Astrocyte (in vitro differentiated cells and primary cell): ENCODE measurements around the gene ANGPTL8.

Experiments used
- EZH2 ChIP-seq: IDR thresholded peaks from 2 replicates; pipeline ENCODE4 v1.6.1; 2012; ENCODE audit warnings: mild to moderate bottlenecking, low read length, inconsistent platforms; ENCODE audit not compliant: insufficient read depth
- TF ChIP-seq, protein P1 (sequence below): IDR thresholded peaks from 2 replicates; pipeline ENCODE4 v1.5.1; 2011; ENCODE audit warnings: low read depth, mild to moderate bottlenecking, inconsistent platforms, low read length, moderate library complexity; ENCODE audit not compliant: insufficient read depth

DNA sequence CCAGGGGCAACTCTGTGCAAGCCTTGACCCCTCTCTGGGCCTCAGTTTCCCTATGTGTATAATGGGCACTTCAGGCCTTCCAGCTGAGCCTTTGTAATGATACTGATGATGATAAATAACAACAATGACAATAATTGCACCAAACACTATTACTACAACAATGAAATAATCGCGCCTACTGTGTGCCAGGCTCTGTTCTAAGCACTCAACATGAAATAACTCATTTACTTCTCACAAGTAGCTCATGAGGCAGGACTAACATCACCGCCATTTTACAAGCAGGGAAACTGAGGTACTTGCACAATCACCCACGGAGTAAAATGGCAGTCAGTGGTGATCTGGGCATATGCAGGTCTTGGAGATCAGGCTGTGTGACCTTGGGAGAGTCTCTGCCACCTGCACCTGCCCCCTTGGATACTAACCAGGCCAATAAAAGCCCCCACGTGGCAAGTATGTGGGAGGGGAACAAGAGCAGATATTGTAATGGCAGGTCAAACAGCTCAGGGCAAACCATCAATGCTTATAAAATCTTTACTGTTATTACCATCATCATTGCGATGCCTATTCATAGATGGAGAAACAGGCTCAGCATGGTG lies 540 bp upstream of the ANGPTL8 start:
- TF ChIP-seq, protein P1, sequence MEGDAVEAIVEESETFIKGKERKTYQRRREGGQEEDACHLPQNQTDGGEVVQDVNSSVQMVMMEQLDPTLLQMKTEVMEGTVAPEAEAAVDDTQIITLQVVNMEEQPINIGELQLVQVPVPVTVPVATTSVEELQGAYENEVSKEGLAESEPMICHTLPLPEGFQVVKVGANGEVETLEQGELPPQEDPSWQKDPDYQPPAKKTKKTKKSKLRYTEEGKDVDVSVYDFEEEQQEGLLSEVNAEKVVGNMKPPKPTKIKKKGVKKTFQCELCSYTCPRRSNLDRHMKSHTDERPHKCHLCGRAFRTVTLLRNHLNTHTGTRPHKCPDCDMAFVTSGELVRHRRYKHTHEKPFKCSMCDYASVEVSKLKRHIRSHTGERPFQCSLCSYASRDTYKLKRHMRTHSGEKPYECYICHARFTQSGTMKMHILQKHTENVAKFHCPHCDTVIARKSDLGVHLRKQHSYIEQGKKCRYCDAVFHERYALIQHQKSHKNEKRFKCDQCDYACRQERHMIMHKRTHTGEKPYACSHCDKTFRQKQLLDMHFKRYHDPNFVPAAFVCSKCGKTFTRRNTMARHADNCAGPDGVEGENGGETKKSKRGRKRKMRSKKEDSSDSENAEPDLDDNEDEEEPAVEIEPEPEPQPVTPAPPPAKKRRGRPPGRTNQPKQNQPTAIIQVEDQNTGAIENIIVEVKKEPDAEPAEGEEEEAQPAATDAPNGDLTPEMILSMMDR, result no peak
- no peak for TF ChIP-seq EZH2
